Subcutaneous adipose tissue (tissue), 4 donors: ENCODE measurements around the gene HOXB1. TPM values are rescaled to one million over a fixed set of nuclear protein-coding genes. Genes with fewer than 3 reads are reported as not detected.

Source experiments
- total RNA-seq, 4 donors: library from RNA; depleted of rRNA; stranded (reverse); fragments of >200 nt; gene quantifications; one replicate each; pipeline ENCODE4 v1.1.0, GENCODE V29; 2016
- TF ChIP-seq, protein P1 (sequence below): fragments of 450-650 bp; IDR thresholded peaks from one replicate; pipeline ENCODE4 v1.5.1; 2016; ENCODE audit warnings: low read depth, mild to moderate bottlenecking, control low read depth, antibody characterized with exemption, moderate library complexity

HOXB1 gene
- total RNA-seq, 4 donors from 2014 or later, result not detected

DNA sequence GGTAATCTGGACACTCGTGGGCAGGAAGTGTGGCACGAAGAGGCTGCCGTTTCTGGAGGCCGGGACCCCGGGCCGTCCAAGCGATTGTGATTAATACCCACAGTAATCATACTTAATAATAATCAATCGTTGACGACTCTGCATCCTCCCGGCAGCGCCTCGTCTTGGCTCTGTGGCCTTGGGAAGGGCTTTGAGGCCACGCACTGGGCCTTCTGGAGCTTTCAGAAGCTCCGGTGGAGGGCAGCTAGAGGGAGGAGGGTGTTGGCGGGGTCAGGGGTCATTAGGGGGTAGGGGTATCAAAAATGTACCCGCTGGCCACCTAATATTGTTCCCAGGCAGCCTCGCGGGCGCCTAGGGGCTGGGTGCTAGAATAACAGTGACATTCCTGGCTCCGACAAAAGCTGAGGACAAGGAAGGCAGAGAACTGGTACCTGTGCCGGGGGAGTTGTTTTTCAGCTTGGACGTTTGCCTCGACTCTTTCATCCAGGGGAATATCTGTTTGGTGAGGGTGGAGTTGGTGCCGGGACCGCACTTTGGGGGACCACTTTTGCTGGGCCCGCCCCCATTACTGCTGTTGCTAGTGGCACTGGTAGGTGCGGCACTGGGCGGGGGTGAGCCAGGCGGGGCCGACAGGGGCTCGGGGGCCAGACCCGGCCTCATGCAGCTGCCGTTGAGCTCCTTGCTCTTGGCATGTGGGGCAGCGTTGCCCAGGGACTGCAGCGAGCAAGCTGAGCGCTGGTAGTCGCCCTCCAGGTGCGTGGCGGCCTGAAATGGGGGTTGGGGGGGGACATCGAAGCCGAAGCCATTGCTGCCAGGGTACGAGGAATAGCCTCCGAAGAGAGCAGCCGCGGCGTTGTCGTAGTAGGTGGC, 21.0 kb upstream of the HOXB1 start:
- TF ChIP-seq, protein P1, sequence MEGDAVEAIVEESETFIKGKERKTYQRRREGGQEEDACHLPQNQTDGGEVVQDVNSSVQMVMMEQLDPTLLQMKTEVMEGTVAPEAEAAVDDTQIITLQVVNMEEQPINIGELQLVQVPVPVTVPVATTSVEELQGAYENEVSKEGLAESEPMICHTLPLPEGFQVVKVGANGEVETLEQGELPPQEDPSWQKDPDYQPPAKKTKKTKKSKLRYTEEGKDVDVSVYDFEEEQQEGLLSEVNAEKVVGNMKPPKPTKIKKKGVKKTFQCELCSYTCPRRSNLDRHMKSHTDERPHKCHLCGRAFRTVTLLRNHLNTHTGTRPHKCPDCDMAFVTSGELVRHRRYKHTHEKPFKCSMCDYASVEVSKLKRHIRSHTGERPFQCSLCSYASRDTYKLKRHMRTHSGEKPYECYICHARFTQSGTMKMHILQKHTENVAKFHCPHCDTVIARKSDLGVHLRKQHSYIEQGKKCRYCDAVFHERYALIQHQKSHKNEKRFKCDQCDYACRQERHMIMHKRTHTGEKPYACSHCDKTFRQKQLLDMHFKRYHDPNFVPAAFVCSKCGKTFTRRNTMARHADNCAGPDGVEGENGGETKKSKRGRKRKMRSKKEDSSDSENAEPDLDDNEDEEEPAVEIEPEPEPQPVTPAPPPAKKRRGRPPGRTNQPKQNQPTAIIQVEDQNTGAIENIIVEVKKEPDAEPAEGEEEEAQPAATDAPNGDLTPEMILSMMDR, result no peak

DNA sequence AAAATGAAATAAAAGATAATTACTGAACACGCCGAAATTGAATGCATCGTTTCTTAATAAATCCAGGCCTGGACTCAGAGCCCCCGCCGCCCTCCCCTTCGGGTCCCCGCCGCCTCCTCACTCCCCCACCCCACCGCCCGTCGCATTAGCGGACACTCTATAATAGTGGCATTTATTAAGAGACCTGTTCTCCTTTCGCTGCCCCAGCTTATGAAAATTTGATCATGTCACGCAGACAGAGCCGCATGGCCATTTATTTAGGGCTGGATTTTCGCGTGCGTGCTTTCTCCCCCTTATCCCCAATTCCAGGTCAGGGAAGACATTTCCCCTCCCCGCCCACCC, 20.4 kb upstream of the HOXB1 start:
- TF ChIP-seq, protein P1, result no peak

DNA sequence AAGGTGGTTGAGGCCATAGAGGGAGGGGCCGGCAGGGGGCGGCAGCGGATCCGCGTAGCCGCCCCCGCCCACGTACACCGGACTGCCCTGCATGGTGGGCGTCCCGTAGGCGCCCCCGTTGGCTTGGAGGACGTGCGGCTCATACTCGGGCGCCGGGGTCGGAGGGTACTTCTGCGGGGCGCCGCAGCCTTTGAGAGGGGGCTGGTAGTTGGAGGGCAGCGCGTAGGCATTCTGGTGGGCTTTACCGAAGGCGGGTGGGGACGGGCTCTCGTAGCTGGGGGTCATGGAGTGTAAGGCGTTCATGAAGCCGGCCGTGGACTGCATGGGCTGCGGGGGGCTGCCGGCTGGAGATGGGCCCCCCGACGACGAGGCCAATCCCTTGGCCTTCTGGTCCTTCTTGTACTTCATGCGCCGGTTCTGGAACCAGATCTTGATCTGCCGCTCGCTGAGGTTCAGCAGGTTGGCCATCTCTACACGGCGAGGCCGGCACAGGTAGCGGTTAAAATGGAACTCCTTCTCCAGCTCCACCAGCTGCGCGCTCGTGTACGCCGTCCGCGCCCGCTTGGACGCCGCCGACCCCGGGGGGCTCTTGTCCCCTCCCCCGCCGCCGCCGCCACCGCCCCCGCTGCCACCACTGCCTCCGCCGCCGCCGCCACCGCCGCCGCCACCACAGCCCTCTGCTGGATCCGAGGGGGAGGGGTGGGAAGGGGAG, 19.8 kb upstream of the HOXB1 start:
- TF ChIP-seq, protein P1, result no peak

DNA sequence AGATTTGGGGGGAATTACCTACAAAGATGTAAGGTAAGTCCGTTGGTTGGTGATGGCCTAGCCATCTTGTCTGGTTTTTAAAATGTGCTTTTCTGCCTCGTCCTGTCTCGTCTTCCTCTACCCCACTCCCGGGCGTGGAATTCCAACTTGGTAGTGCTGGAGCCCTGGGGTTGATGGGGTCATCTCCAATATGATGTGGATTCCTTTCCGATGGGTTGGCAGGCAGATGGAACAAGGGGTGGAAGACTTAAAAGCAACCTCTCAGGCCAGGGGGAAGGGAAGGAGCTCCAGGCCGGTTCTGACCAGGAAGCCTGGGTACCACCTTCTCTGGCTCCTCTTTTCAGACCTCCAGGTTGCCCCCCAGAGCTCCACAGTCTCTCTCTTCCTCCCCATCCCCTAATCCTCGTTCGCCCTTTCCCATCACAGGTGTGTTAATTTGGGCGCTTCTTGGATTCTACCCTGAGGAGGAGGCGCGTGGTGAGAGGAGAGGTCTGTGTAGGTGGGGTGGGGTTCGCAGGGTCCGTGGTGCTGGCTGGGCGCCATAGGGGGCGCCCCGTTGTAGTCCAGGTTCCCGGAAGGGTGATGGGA, 19.2 kb upstream of the HOXB1 start:
- TF ChIP-seq, protein P1, result no peak

DNA sequence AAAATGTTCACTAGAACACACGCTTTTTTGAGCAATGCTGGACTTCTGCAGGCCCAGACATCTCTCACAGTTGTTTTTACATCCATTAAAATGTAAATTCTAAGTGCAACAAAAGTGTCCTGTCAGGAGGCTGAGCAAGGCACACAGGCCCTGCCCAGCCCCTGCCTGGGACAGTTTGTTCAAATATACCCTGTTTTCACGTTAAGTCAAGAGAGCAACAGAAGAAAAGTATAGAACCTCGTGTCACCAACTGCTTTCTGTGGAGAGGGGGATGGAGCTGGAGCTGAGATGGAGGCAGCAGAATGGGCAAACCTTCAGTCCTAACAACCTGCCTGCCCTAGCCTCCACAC, 18.4 kb upstream of the HOXB1 start:
- TF ChIP-seq, protein P1, result no peak

DNA sequence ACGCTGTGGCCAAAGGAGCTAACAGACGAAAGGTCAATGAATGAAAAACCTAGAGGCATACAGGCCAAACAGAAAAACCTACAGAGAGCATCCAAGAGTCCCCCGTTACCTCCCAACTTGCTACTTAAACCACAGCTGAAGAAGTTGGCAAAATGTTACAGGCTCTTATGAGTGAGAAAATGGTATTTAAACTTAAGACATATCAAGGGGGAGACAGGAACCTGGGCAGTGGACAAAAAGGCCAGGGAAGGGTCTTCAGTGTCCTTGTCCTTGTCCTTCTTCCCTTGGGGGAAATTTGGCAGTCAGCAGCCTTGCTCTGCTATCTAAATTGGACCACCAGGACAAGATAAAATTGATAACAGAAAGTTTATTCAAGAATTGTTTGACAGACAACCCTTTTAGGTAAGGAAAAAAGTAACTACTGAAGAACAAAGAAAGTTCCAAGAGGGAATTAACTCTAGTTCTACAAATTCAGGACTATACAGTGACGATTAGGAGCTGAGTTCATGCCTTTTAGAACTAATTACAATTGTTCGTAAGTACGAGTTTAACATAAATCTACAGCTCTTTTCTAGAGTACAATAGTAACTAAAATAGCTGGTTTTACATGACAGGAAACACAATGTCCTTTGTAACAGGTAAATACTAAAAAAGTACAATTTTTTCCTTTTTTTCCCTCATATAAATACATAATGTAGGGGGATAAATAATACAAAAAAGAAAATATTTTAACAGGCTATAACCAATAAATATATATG, 17.9 kb upstream of the HOXB1 start:
- TF ChIP-seq, protein P1, result no peak
